Naive thymus-derived CD4-positive, alpha-beta T cell (primary cell): Measurements from ENCODE around the gene CDX2. TPM values are rescaled to one million over a fixed set of nuclear protein-coding genes. Genes with fewer than 3 reads are reported as not detected.
"Not testable (repeated sequence)": the region's sequence is repeated elsewhere in the genome, so short reads cannot be mapped to it uniquely, and the experiment has no call there.

Experiments
- ATAC-seq: fragments of 150-1000 bp; cut with Tn5 transposase; 2 replicates; pipeline ENCODE4 v1.10.0; 2021; ENCODE audit warnings: mild to moderate bottlenecking, moderate library complexity
- CTCF ChIA-PET: fragments of 350-600 bp; sonication (Branson Sonifier 250); formaldehyde crosslinking; loops from one replicate; lab custom pipeline; 2021; ENCODE audit warnings: antibody characterized with exemption; lab: Charles Lee
- POLR2A ChIA-PET: fragments of 350-600 bp; sonication (Branson Sonifier 250); formaldehyde crosslinking; loops from one replicate; lab custom pipeline; 2021; ENCODE audit warnings: antibody characterized with exemption, inconsistent platforms; lab: Charles Lee
- DNase-seq, 9 donors: peaks; one replicate each; pipeline versions ENCODE4 v3.0.0 to v3.0.0-alpha.2; 2020 to 2022; ENCODE audit warnings: mixed read lengths in 1 of 9
- H3K27ac ChIP-seq: one replicate; pipeline ENCODE4 v1.7.0; 2013; ENCODE audit warnings: mild to moderate bottlenecking, low read depth, low read length, moderate library complexity
- H3K27me3 ChIP-seq, 2 donors: one replicate each; pipeline ENCODE4 v1.7.0; 2013; ENCODE audit warnings: low read length in 2 of 2, mild to moderate bottlenecking in 2 of 2, moderate library complexity in 2 of 2; ENCODE audit not compliant: control insufficient read depth in 2 of 2, insufficient read depth in 2 of 2
- H3K36me3 ChIP-seq, 3 experiments: 1 replicate in 2 of 3; 2 replicates in 1 of 3; pipeline ENCODE4 v1.7.0; 2013; ENCODE audit warnings: low read length in 3 of 3, mild to moderate bottlenecking in 3 of 3, moderate library complexity in 1 of 3; ENCODE audit not compliant: insufficient read depth in 3 of 3, control insufficient read depth in 2 of 3
- H3K4me1 ChIP-seq, 2 donors: one replicate each; pipeline ENCODE4 v1.7.0; 2013; ENCODE audit warnings: low read length in 2 of 2, mild to moderate bottlenecking in 2 of 2, moderate library complexity in 1 of 2; ENCODE audit not compliant: control insufficient read depth in 2 of 2, insufficient read depth in 2 of 2
- H3K4me3 ChIP-seq: 2 replicates; pipeline ENCODE4 v1.7.0; 2013; ENCODE audit warnings: mild to moderate bottlenecking, low read length
- H3K9me3 ChIP-seq, 3 experiments: 1 replicate in 2 of 3; 2 replicates in 1 of 3; pipeline ENCODE4 v1.7.0; 2013; ENCODE audit warnings: low read length in 3 of 3; ENCODE audit not compliant: control insufficient read depth in 2 of 3
- H3K27ac Mint-ChIP-seq, 9 donors: one replicate each; pipeline ENCODE4 v1.8.0; 2020 to 2022; ENCODE audit warnings: mixed read lengths in 9 of 9, mild to moderate bottlenecking in 8 of 9, moderate library complexity in 5 of 9, inconsistent platforms in 2 of 9
- H3K27me3 Mint-ChIP-seq, 5 donors: one replicate each; pipeline ENCODE4 v1.8.0; 2021 to 2022; ENCODE audit warnings: mixed read lengths in 5 of 5, mild to moderate bottlenecking in 1 of 5
- H3K36me3 Mint-ChIP-seq, 5 donors: one replicate each; pipeline ENCODE4 v1.8.0; 2020 to 2022; ENCODE audit warnings: mixed read lengths in 5 of 5, mild to moderate bottlenecking in 3 of 5, inconsistent platforms in 1 of 5
- H3K4me1 Mint-ChIP-seq, 7 donors: one replicate each; pipeline ENCODE4 v1.8.0; 2020 to 2022; ENCODE audit warnings: mixed read lengths in 7 of 7, mild to moderate bottlenecking in 3 of 7, inconsistent platforms in 1 of 7
- H3K4me3 Mint-ChIP-seq, 10 donors: one replicate each; pipeline ENCODE4 v1.8.0; 2020 to 2022; ENCODE audit warnings: mild to moderate bottlenecking in 10 of 10, mixed read lengths in 10 of 10, moderate library complexity in 6 of 10, inconsistent platforms in 2 of 10
- H3K9me3 Mint-ChIP-seq, 11 donors: one replicate each; pipeline ENCODE4 v1.8.0; 2020 to 2022; ENCODE audit warnings: mixed read lengths in 11 of 11, mild to moderate bottlenecking in 4 of 11, inconsistent platforms in 1 of 11, moderate library complexity in 1 of 11
- intact Hi-C, 2 donors: fragments of 100-400 bp; cut with micrococcal nuclease; formaldehyde crosslinking; loops; one replicate each; pipeline ENCODE4 v1.15.1; 2023
- polyA plus RNA-seq, 2 donors: library from polyadenylated mRNA; unstranded; fragments of 300-500 nt; fragmentation: Illumina TruSeq; gene quantifications; one replicate each; pipeline ENCODE4 v1.2.3, GENCODE V29; 2021
- total RNA-seq, 6 experiments: library from RNA in 5 of 6; stranded (reverse) in 5 of 6; gene quantifications; 1 replicate in 5 of 6; 2 replicates in 1 of 6; pipeline ENCODE4 v1.2.3 and lab custom pipeline; 2021 to 2026

The CDX2 gene
- total and polyA plus RNA-seq, 7 experiments from 2014 or later = not detected

DNA sequence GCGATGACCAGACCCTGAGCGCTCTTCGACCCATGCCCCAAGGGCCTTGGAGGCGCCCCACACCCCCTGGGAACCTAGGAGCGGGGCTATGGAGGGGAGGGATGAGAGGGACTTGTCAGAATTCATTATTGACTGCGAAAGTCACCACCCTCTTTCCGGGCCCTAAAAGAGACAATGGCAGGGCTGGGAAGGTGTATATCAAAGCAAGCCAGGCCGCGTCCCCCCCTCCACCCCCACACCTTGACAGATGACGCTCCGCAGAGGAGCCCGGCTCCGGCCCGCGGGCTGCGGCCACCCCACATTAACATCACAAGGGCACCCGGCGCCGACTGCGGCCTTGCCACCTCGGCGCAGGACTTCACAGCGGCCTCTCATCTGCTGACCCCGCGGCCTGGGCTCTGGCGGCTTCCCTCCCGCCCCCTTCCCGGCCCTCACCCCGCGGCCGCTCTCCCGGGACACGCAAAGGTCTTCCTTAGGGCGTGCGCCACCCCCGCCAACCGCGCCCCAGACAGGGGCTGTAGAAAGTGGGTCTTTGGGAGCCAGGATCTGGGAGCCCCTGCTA, 2.4 kb downstream of the CDX2 start:
- H3K27me3 ChIP-seq = peaks cover 5 to 13% of the 10 kb centered on the region in 2 donors
- no peaks in the 10 kb centered on the region for H3K4me1 ChIP-seq
- peaks cover 70 to 86% (median 82%) of the 10 kb centered on the region in 5 donors for H3K27me3 Mint-ChIP-seq
- H3K4me3 Mint-ChIP-seq = peak overlapping the region in 2 of 10 donors; percentile 11 to 73
- no peak for DNase-seq
- H3K27ac ChIP-seq = no peak overlapping the region
- no peak overlapping the region for H3K27ac Mint-ChIP-seq
- ATAC-seq = no peak
- H3K36me3 Mint-ChIP-seq = no peaks in the 10 kb centered on the region
- intact Hi-C loops = loop anchor here in 1 of 2 donors (5.0 kb wide), 1 partner anchor 179 kb away; no protein-coding TSS in a partner anchor
- peaks cover 6 to 30% (median 21%) of the 10 kb centered on the region in 7 donors for H3K4me1 Mint-ChIP-seq
- no peaks in the 10 kb centered on the region for H3K9me3 ChIP-seq
- ChIA-PET POLR2A (no interaction called here), CTCF (no interaction called here)
- no peaks in the 10 kb centered on the region for H3K36me3 ChIP-seq
- no peak overlapping the region for H3K4me3 ChIP-seq
- peaks cover 0 to 1% (median 0%) of the 10 kb centered on the region in 11 donors for H3K9me3 Mint-ChIP-seq

DNA sequence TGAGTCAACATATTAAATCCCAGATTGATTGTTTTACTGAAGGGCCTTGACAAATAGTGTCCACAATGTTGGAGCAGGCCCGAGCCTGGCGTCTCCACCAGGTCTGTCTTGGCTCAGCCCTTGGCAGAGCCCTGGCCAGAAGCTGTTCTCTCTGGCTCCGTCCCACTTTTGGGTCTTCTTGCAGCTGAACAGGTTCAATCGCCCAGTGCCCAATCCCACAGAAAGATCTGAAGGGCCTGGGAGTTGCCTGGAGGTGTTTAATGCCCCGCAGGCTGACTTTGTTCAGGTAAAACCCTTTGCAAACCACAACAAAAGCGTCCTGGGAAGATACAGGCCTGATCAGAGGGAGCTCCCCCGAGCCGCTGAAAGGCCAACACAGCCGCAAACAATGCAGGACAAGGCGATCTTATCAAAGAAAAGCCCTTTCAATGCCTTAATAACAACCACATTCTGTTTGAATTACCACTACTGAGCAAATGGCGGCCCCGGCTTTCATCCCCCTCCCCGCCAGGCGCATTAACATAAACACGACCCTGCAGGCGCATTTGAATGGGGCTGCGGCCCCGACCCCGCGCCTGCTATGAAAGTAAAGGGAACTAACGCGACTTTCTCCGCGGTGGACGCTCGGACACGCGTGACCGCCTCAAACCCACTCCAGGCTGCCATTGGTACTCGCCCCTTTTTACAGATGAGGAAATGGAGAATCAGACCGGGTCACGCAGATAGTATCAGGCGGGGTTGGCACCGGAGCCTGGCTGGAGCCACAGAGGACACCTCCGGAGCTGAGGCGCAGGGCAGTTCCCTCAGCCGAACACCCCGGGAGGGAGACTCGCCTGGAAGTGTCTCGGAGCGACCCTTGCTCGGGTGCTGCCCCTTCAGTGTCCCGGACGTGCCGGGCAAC, 3.1 kb downstream of the CDX2 start:
- H3K4me3 Mint-ChIP-seq = peak overlapping the region in 4 of 10 donors; percentile 11 to 73 (median 28)
- H3K4me1 Mint-ChIP-seq = peaks cover 6 to 36% (median 24%) of the 10 kb centered on the region in 7 donors
- no peaks in the 10 kb centered on the region for H3K9me3 Mint-ChIP-seq
- H3K36me3 Mint-ChIP-seq = no peaks in the 10 kb centered on the region
- Histone ChIP-seq H3K4me3 (no peak overlapping the region), H3K27me3 (peaks cover 5 to 13% of the 10 kb centered on the region in 2 donors), H3K36me3 (no peaks in the 10 kb centered on the region), H3K27ac (no peak overlapping the region), H3K4me1 (no peaks in the 10 kb centered on the region), H3K9me3 (no peaks in the 10 kb centered on the region)
- intact Hi-C loops = loop anchor here in 1 of 2 donors (5.0 kb wide), 1 partner anchor 179 kb away; no protein-coding TSS in a partner anchor
- H3K27me3 Mint-ChIP-seq = peaks cover 70 to 85% (median 81%) of the 10 kb centered on the region in 5 donors
- no peak overlapping the region for H3K27ac Mint-ChIP-seq
- CTCF ChIA-PET = no interaction called here
- no peak for ATAC-seq
- DNase-seq = no peak
- POLR2A ChIA-PET = no interaction called here

DNA sequence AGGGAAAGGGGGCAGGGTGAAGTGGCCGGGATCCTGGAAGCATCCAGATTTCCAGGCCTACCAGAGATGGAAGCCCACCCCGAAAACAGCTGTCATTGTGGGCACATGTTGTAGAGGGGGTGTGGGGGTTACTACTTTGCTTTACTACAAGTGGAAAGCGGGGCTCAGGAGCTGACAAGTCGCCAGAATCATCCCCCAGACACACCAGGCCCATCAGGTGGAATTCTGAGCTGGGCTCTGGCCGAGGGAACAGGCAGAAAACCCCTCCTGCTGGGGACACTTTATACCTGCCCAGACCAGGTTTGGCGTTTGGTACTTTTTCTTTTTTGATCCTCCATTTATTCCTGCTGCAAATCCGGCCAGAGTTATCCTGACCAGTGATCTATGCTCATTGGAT, 3.8 kb downstream of the CDX2 start:
- no peak overlapping the region for H3K4me3 Mint-ChIP-seq
- no peaks in the 10 kb centered on the region for H3K36me3 ChIP-seq
- H3K36me3 Mint-ChIP-seq = no peaks in the 10 kb centered on the region
- ChIA-PET CTCF (no interaction called here), POLR2A (no interaction called here)
- no peak overlapping the region for H3K27ac ChIP-seq
- H3K4me1 ChIP-seq = no peaks in the 10 kb centered on the region
- H3K27me3 Mint-ChIP-seq = peaks cover 64 to 83% (median 75%) of the 10 kb centered on the region in 5 donors
- no peak overlapping the region for H3K4me3 ChIP-seq
- no peak for DNase-seq
- intact Hi-C loops = loop anchor here in 1 of 2 donors (5.0 kb wide), 1 partner anchor 178 kb away; no protein-coding TSS in a partner anchor
- H3K4me1 Mint-ChIP-seq = peaks cover 6 to 32% (median 20%) of the 10 kb centered on the region in 7 donors
- H3K9me3 ChIP-seq = no peaks in the 10 kb centered on the region
- no peak overlapping the region for H3K27ac Mint-ChIP-seq
- no peak for ATAC-seq
- H3K27me3 ChIP-seq = peaks cover 5 to 15% of the 10 kb centered on the region in 2 donors
- H3K9me3 Mint-ChIP-seq = no peaks in the 10 kb centered on the region

DNA sequence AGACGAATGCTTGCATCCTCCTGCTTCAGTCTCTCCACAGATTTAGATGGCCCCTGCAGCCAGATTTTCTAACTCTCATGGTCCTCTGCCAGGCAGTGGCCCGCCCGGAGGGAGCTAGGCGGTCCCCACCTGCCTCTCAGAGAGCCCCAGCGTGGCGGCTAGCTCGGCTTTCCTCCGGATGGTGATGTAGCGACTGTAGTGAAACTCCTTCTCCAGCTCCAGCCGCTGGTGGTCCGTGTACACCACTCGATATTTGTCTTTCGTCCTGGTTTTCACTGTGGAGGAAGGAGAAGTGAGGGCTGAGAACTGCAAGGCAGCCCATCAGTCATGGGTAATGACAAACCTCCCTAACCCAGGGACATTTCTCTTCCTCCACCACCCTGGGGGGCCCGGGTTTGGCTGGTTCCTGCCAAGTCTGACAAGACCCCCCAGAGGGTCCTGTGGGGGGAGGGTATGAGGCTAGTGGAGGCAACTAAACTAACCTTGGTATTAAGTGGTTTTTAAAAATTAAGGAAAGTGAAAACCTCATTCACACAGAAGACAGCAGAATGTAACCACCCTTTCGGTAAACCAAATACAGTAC, 4.3 kb downstream of the CDX2 start:
- intact Hi-C loops = loop anchor here in 1 of 2 donors (5.0 kb wide), 1 partner anchor 178 kb away; no protein-coding TSS in a partner anchor
- Mint-ChIP-seq H3K4me1 (peaks cover 10 to 34% (median 22%) of the 10 kb centered on the region in 7 donors), H3K36me3 (no peaks in the 10 kb centered on the region), H3K4me3 (no peak overlapping the region), H3K27ac (no peak overlapping the region), H3K27me3 (peaks cover 65 to 83% (median 75%) of the 10 kb centered on the region in 5 donors), H3K9me3 (no peaks in the 10 kb centered on the region)
- Histone ChIP-seq H3K27ac (no peak overlapping the region), H3K36me3 (no peaks in the 10 kb centered on the region), H3K27me3 (peaks cover 5 to 20% of the 10 kb centered on the region in 2 donors), H3K9me3 (no peaks in the 10 kb centered on the region), H3K4me3 (no peak overlapping the region), H3K4me1 (no peaks in the 10 kb centered on the region)
- DNase-seq = no peak
- ATAC-seq = no peak
- ChIA-PET CTCF (interaction anchor here (0.6 kb wide), 1 partner anchor 126 kb away, joined by 3 read pairs; no protein-coding TSS in a partner anchor), POLR2A (no interaction called here)

DNA sequence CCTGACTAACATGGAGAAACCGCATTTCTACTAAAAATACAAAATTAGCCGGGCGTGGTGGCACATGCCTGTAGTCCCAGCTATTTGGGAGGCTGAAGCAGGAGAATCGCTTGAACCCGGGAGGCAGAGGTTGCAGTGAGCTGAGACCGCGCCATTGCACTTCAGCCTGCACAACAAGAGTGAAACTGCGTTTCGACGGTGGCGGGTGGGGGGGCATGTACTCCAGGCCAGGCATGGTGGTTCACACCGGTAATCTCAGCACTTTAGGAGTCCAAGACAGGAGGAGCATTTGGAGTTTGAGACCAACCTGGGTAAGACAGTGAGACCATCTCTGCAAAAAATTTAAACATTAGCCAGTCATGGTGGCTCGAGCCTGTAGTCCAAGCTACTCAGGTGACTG, 4.9 kb downstream of the CDX2 start:
- H3K9me3 ChIP-seq, DNase-seq, H3K27ac ChIP-seq, H3K4me3 ChIP-seq, H3K27ac Mint-ChIP-seq, intact Hi-C loops, H3K4me1 ChIP-seq, H3K36me3 Mint-ChIP-seq, H3K9me3 Mint-ChIP-seq, ATAC-seq, POLR2A ChIA-PET, H3K4me3 Mint-ChIP-seq, H3K36me3 ChIP-seq: not testable (repeated sequence)
- CTCF ChIA-PET = interaction anchor here (0.6 kb wide), 1 partner anchor 126 kb away, joined by 3 read pairs; no protein-coding TSS in a partner anchor
- peaks cover 65 to 83% (median 75%) of the 10 kb centered on the region in 5 donors for H3K27me3 Mint-ChIP-seq
- peaks cover 7 to 29% (median 21%) of the 10 kb centered on the region in 7 donors for H3K4me1 Mint-ChIP-seq
- peaks cover 5 to 24% of the 10 kb centered on the region in 2 donors for H3K27me3 ChIP-seq

DNA sequence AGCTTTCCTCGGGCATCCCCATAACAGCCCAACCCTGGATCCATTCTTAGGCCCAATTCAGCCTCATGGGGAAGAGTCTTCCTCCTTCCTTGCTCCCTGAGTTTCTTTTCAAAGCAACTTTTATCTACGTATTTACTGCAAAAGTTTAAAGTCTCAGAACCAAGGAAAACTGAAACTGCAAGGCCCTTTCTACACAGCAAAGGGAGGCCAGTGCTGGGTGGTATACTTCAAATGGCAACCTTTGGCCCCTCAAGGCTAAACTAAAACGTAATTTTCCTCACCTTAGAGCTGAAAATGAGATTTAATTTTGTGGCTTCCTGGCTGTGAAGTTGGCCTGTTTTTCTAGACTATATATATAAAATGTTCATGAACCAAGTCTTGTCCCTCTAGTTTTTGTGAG, 5.6 kb downstream of the CDX2 start:
- H3K27ac Mint-ChIP-seq = no peak overlapping the region
- H3K9me3 Mint-ChIP-seq = no peaks in the 10 kb centered on the region
- ChIA-PET POLR2A (no interaction called here), CTCF (no interaction called here)
- no peak for DNase-seq
- Histone ChIP-seq H3K27ac (no peak overlapping the region), H3K4me3 (no peak overlapping the region), H3K36me3 (no peaks in the 10 kb centered on the region), H3K4me1 (no peaks in the 10 kb centered on the region), H3K9me3 (no peaks in the 10 kb centered on the region), H3K27me3 (peaks cover 5 to 24% of the 10 kb centered on the region in 2 donors)
- H3K4me1 Mint-ChIP-seq = peaks cover 5 to 26% (median 18%) of the 10 kb centered on the region in 7 donors
- H3K36me3 Mint-ChIP-seq = no peaks in the 10 kb centered on the region
- intact Hi-C loops = no loop called here
- ATAC-seq = no peak
- H3K27me3 Mint-ChIP-seq = peaks cover 68 to 87% (median 80%) of the 10 kb centered on the region in 5 donors
- H3K4me3 Mint-ChIP-seq = no peak overlapping the region
